ENCODE measurements around the gene CEND1. TPM values are rescaled to one million over a fixed set of nuclear protein-coding genes. Genes with fewer than 3 reads are reported as not detected.

The CEND1 gene
- total and polyA plus RNA-seq, 2 of the 4 experiments (the other 2 are of a cell fraction): 0.90 to 4.0 TPM

- ATAC-seq (ENCODE audit: low read depth) (no peak), DNase-seq (no peak)
- no peak overlapping the region for H3K23ac ChIP-seq (ENCODE audit: low read depth, low read length)
- no peak overlapping the region for H3K4ac ChIP-seq (ENCODE audit: low read depth, low read length)
- intact Hi-C loops (cut with micrococcal nuclease) (no loop called here), dilution Hi-C loops (cut with HindIII; ENCODE audit: low sequenced_read_pairs, unreplicated experiment) (no loop called here), in situ Hi-C loops (cut with MboI; ENCODE audit: low sequenced_read_pairs) (no loop called here)
- H2BK120ac ChIP-seq (ENCODE audit: low read depth, low read length): no peak overlapping the region
- TF ChIP-seq SMC3 (IDR thresholded peaks at IDR 0.05; ENCODE audit: low read depth, low read length): no peak
- no peak for TF ChIP-seq MAZ (IDR thresholded peaks at IDR 0.05; ENCODE audit: borderline replicate concordance, low read depth, low read length)
- no peak overlapping the region for H4K8ac ChIP-seq (ENCODE audit: low read depth in 2 of 2, low read length in 2 of 2)
- no peak overlapping the region for H4K91ac ChIP-seq (ENCODE audit: insufficient read depth, low read depth, low read length)
- H2BK15ac ChIP-seq (ENCODE audit: low read depth, low read length): no peak overlapping the region
- H3K4me1 ChIP-seq (ENCODE audit: control insufficient read depth, insufficient read depth, low read length): peaks cover 25% of the 10 kb centered on the region
- no peaks in the 10 kb centered on the region for H3K27me3 ChIP-seq (ENCODE audit: control insufficient read depth, insufficient read depth, low read length)
- no peak overlapping the region for H3K4me2 ChIP-seq (ENCODE audit: low read depth, low read length)
- peaks cover 26% of the 10 kb centered on the region for H3K36me3 ChIP-seq (ENCODE audit: control insufficient read depth, insufficient read depth, low read length)
- no peak overlapping the region for H2BK5ac ChIP-seq (ENCODE audit: low read depth, low read length, poor library complexity, severe bottlenecking)
- H3K27ac ChIP-seq (ENCODE audit: insufficient read depth, low read length): no peak overlapping the region
- BruUV-seq (replicated peaks): no TSS peak
- H3K56ac ChIP-seq (ENCODE audit: extremely low read depth, insufficient read depth, low read length): no peak overlapping the region
- no peaks in the 10 kb centered on the region for H3K9me3 ChIP-seq (ENCODE audit: control insufficient read depth, insufficient read depth, low read length)
- no peak overlapping the region for H2AK5ac ChIP-seq (ENCODE audit: low read depth, low read length)
- H2AK9ac ChIP-seq (replicated peaks; ENCODE audit: low read depth, low read length, poor library complexity): no peak overlapping the region
- peak overlapping the region; percentile 21 for H2AFZ ChIP-seq (replicated peaks; ENCODE audit: low read length, poor library complexity)
- peaks cover 2 to 37% of the 10 kb centered on the region in 2 experiments; a peak in 3 of 4 replicates for H3K79me1 ChIP-seq (ENCODE audit: low read depth in 1 of 2, low read length in 2 of 2)
- peaks cover 18% of the 10 kb centered on the region for H4K20me1 ChIP-seq (ENCODE audit: insufficient read depth, low read length)
- H3K18ac ChIP-seq (ENCODE audit: low read depth, low read length): no peak overlapping the region
- H3K9me1 ChIP-seq (ENCODE audit: insufficient read depth, low read length): peaks cover 3% of the 10 kb centered on the region; the same call in 1 of the 2 replicates
- no peak overlapping the region for H2BK20ac ChIP-seq (ENCODE audit: low read depth, low read length)
- H3K4me3 ChIP-seq (ENCODE audit: insufficient read depth, low read depth, low read length): no peak overlapping the region
- POLR2A ChIA-PET (ENCODE audit: unreplicated experiment): no interaction called here
- H3K9ac ChIP-seq (ENCODE audit: low read depth, low read length): no peak overlapping the region
- no peak overlapping the region for H3K14ac ChIP-seq (replicated peaks; ENCODE audit: low read depth, low read length)
- WGBS, 2 experiments (ENCODE audit: extremely low coverage in 2 of 2, insufficient read length in 1 of 2): 95% methylated on average over 12 of the region's 30 CpGs; no CpG with 5 or more reads in 1 of the 2 experiments
- no peak overlapping the region for H4K5ac ChIP-seq (ENCODE audit: low read depth, low read length)
- CTCF ChIA-PET: no interaction called here
Measured at GRCh38 chr11:800473-800872, 10.6 kb upstream of the CEND1 start.

Data from IMR-90 (cell line).